Hippocampal formation (tissue), 2 donors: ENCODE results near the gene MAN2A2.
"Not testable (repeated sequence)": the region's sequence is repeated elsewhere in the genome, so short reads cannot be mapped to it uniquely, and the experiment has no call there.

Experiments used
- DNase-seq, 2 donors: peaks; one replicate each; lab custom pipeline; 2025; lab: John Stamatoyannopoulos, UW

The MAN2A2 gene

DNA sequence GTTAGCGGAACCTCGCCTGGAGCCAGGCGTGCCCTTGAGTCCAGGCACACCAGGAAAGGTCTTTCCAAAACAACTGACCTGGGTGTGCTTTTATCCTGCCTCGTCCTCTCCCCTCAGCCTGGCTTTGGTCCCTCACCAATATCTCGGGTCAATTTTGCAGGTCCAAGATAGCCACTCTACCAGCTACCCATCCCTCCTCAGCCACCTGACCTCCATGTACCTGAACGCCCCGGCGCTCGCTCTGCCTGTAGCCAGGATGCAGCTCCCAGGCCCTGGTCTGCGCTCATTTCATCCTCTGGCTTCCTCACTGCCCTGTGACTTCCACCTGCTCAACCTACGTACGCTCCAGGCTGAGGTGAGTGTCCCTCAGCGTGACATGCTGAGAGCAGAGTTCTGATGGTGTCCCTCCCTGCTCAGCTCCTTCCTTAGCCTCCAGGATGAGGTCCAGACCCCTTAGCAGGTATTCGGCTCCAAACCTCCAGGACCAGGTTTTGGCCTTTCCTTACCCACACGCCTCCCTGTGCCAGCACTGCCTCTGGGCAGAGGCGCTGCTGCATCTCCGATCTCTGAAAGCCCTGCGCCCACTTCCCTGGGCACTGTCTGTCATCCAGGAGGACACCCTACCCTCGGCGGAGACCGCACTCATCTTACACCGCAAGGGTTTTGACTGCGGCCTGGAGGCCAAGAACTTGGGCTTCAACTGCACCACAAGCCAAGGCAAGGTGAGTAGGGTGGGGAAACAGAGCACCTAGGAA is 15.1 kb downstream of the MAN2A2 start:
- no peak for DNase-seq

DNA sequence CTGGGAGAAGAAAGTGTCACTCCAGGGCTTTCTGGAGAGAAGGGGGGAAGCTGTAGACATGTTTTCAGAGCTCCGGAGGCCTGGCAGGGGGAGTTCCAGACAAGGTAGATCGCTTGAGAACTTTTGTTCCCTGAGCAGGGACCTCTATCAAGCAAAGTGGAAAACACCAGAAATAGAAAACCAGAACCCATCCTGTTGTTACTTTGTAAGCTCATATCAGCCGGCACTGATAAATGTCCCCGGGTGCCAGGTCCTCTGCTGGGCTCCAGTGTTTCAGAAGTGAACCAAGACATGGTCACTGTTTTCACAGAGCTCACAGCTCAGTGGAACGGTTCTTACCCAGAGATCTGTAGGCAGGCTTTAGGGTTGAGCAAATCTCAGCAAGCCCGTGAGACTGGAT is 15.7 kb downstream of the MAN2A2 start:
- DNase-seq: no peak

DNA sequence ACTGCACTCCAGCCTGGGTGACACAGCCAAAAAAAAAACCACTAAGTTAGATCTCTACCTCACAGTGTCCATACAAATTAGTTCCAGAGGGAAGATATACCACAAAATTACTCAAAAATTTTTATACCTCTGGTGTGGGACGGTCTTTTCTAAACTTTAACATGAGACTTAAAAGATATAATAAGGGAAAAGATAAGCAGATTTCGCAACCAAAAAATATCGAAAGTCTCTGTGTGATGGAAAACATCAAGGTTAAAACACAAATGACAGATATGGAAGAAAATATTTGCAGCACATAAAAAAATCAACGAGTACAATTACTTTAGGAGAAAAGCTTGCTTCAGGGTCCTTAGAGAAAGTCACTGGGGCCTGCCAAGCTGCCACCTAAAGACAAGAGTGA is 18.8 kb downstream of the MAN2A2 start:
- no peak for DNase-seq

DNA sequence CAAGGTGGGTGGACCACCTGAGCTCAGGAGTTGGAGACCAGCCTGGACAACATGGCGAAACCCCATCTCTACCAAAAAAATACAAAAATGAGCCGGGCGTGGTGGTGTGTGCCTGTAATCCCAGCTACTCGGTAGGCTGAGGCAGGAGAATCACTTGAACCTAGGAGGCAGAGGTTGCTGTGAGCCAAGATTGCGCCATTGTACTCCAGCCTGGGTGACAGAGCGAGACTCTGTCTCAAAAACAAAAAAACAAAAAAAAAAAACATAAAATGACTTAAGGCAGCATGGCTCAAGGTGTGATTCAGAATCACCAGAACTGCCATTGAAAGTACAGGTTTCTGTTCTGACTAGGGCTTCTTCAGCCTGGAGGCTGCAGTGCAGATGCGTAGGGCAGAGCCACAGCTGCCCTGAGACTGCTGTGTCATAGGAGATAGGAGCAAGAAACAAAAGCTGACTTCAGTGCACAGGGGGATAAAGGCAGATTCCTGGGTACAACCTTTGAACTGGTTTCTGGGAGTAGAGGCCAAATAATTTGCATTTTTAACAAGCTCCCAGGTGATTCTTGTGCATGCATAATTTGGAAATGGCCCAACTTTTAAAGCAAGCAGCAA is 19.7 kb downstream of the MAN2A2 start:
- not testable (repeated sequence) for DNase-seq

DNA sequence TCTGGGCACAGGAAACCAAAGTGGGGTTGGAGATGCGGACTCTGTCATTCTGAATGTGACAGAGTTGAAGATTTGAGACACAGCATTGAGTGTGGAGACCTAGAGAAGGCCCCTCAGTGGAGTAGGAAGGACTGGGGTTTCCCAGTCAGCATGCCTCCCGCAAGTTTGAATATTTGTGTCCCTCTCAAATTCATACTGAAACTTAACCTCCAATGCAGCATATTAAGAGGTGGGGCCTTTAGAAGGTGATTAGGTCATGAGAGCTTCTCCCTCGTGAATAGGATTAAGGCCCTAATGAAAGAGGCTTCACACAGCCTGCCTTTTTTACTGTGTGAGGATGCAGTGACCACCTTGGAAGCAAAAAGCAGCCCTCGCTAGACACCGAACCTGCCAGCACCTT is 21.3 kb downstream of the MAN2A2 start:
- no peak for DNase-seq

DNA sequence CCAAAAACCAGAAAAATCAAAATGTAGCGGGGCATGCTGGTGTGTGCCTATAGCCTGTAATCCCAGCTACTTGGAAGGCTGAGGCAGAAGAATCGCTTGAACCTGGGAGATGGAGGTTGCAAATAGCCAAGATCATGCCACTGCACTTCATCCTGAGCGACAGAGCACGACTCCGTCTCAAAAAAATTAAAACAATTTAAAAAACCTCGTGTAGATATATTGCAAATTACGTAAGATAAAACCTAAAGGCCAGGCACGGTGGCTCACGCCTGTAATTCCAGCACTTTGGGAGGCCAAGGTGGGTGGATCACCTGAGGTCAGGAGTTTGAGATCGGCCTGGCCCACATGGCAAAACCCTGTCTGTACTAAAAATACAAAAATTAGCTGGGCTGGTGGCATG is 23.7 kb downstream of the MAN2A2 start:
- not testable (repeated sequence) for DNase-seq

DNA sequence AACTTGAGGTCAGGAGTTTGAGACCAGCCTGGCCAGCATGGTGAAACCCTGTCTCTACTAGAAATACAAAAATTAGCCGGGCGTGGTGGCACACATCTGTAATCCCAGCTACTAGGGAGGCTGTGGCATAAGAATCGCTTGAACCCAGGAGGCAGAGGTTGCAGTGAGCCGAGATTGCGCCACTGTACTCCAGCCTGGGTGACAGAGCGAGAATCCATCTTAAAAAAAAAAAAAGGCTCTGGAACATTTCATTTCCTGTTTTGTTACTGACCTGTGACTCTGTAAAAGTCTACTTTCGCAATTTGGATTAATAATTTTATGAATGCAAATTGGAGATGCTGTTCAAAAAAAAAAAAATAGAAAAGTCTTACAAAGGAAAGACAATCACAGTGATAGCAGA is 25.0 kb downstream of the MAN2A2 start:
- not testable (repeated sequence) for DNase-seq

DNA sequence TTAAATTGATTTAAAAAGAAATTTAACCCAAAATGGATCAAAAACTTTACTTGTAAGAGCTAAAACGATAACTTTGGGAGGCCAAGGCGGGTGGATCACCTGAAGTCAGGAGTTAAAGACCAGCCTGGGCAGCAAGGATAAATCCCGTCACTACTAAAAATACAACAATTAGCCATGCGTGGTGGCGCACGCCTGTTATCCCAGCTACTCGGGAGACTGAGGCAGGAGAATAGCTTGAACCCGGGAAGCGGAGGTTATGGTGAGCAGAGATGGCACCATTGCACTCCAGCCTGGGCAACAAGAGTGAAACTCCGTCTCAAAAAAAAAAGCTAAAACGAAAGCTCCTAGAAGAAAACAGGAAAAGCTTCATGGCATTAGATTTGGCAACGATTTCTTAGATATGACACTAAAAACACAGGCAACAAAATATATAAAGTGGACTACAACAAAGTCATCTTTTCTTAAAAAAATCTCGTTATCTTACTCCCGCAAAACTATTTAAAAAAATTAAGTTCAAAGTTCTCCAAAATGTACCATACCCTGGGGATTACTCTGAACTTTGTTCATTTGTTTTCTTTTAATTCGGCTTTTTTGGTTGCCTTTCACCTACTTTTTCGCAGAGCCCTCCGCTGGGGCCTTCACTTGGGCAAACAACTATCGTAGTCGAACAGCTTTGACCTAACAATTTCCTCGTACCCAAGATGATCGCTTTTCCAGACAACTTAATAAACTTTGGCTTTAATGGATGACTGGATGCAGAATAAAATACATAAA is 26.3 kb downstream of the MAN2A2 start:
- DNase-seq: no peak

DNA sequence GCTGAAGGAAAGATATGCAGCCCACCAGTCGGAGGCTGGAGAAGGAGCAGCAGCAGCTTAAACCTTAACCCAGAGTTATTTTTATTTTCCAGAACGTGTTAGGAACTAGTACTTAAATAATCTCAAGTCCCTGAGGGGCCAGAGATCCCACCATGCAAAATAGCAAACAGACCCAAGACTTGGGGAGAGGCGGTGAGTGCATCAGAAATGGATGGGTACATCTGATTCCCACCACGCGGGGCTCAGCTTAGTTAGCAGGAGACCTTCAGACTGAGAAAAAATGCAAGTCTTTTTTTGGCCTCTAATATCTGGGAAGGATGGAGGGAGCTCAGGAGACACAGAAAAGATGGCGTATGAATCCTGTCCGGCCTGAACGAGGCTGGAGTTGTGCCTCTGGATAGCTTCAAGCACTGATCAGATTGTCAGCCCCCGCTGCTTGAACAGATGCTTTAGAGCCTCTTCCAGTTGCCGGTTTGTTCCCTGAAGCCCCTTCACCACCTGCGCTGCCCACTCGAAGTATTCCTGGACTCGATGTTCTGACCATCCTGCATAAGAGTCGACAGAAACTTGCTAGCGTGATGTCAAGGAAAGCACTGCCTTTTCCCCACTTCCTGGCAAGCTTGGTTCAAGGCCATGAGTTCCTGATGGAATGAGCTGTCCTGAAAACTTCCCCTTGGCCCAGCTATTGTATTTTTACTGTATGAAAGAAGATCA is 27.9 kb downstream of the MAN2A2 start:
- DNase-seq: no peak

DNA sequence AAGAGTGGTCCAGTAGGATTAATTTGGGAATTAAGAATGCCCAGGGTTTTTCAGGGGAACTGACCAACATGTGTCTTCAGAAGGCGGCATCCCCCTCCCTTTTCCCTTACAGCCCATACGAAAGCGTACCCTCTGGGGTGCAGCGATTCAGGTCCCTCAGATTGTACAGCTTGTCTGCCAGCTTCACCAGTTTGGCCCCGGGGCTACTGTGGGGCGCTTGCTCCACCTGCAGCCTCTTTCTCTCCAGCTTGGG is 28.4 kb downstream of the MAN2A2 start:
- no peak for DNase-seq

DNA sequence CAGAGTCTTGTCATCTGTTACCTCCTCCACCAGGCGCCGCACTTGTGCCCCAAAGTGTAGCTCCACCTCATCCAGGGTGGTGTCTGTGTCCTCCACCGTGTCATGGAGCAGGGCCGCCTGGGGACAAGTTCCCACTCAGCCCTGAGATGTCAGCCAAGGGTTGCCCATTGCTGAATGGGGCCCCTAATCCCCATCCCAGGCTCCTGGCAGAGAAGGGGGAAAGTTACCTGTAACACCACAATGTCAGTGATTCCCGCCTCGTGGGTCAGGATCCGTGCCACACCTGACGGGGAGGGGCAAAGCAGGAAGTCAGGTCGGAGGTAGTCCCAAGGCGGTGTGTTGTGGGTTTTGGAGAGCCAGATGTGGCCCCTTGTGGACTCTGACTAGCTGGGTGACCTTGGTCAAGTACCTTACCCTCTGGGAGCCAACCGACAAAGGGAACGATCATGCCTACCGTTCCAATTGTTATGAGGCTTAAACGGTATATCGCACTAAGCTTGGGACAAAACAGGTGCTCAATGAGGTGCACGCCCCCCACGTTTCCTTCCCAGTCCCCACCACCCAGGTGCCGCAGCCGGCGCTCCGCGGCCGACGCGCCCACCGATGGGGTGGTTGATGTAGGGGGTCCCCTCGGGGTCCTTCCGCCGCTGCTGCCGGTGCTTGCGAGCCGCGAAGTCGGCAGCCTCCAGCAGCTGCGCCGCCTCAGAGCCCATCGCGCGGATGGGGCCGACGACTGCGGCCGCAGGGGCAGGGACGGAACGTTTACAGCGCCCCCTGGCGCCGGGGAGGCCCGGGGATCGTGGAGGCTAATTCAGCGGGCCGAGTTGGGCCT is 28.9 kb downstream of the MAN2A2 start, which contains the start of gene HDDC3:
TSS of gene HDDC3 (minus strand) at position 722 of the 832 bp plus-strand sequence. CDS start at position 713, 9 bp downstream.
- DNase-seq: peak; percentile 68 to 75

DNA sequence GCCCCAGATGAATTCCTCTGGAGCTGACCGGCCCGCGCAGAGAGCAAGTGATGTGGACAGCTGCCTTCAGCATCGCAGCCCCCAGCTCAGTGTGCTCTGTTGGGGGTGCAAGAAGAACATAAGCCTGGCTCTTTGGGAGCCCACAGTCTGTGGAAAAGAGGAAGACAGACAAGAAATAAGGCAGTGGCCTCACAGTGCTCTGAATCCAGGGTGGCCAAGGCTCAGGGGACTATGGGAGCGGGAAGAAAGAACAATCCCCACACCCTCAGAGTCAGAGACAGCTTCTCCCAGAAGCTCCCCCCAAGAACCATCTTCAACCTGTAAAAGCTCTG is 29.5 kb downstream of the MAN2A2 start:
- DNase-seq: no peak

DNA sequence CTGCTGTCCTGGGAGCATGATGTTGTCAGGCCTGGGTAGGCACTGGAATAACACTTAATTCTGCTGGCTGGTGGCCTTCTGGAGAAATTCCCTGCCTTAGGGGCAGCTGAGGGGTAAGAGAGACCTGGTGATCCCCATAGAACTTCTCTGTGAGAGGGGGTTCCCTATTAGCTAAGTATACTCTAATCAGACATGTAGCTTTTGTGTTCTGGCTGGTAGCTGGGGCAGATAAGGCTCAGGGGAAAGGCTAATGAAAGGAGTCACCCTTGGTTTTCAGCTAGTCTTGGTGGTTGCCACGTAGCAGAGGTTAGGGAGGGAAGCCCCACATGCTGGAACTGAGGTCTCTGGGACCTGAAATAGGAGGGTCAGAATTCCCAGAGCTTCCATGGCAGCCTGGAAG is 30.2 kb downstream of the MAN2A2 start:
- DNase-seq: no peak

DNA sequence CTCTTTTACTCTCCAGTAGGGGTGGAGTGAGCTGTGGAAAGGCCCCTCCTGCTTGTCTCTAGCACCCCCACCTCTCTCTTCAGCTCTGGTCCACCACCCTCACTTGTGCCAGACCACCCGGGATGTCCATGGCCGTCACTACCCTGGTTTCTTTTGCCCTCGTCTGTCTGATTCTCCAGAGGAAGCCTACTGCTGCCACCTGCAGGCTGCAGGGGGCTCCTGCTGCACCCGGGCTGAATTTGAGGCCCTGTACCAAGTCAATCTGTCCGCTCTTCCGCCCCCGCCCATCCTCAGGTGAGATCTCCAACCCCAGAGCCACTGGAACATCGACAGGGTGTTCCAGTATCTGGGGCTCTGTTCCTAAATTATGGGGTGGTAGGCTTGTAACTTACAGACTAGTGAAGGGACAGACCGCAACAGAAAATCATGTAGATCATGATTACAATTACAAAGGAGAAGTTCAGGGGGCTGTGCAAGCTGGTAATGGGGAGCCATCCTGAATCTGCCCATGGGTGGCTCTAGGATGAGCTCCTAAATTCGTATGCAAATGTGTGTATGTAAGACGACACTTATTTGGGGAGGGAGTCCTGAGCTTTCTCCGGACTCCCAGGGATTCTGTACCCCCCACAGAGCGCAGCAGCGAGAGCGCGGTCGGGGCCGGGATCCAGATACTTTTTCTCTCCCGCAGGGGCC is 31.3 kb downstream of the MAN2A2 start:
- peak; percentile 81 to 88 for DNase-seq

DNA sequence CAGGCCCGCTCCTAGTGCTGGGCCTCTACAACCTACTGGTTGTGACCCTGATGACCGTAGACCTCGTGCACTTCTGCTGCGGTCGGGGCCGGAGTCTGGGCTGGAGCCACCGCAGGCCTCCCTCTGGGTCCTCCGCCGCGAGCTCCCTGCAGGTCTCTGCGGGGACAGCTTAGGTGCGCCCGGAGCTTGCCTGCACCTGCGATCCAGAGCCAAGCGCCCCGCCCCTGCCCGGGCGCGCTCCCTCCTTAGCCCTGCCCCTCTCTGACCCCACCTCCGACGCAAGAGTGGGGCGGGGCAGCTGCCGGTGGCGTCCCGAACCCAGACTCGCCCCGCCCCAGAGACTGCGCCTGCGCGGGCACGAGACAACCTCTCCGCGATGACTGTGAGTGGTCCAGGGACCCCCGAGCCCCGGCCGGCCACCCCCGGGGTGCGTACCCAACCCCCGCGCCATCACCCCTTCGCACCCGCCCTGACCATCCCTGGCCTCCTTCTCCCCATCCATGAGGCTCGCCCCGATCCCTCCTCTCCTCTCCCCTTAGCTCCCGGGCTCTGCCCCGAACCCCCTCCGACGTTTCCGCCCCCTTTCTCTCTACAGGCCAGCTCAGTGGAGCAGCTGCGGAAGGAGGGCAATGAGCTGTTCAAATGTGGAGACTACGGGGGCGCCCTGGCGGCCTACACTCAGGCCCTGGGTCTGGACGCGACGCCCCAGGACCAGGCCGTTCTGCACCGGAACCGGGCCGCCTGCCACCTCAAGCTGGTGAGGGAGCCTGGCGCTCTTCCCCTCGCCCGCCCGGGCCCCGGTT is 32.0 kb downstream of the MAN2A2 start, which contains the start of gene UNC45A:
TSS of gene UNC45A (plus strand) at position 337 of the 803 bp plus-strand sequence. CDS start at position 377, 40 bp downstream.
- peak; percentile 83 to 84 for DNase-seq

DNA sequence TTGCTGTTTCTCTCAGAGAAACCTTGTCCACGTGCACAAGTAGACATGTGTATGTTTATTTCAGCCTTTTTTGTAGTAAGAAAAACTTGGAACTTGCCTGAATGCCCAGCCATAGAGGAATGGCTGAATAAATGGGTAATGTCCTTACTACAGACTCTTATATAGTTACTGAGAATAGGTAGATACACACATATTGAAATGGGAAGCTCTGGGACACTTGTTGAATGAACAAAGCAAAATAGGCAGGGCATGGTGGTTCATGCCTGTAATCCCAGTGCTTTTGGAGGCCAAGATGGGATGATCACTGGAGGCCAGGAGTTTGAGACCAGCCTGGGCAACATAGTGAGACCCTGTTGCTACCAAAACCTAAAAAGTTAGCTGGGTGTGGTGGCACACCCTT is 33.7 kb downstream of the MAN2A2 start:
- no peak for DNase-seq

DNA sequence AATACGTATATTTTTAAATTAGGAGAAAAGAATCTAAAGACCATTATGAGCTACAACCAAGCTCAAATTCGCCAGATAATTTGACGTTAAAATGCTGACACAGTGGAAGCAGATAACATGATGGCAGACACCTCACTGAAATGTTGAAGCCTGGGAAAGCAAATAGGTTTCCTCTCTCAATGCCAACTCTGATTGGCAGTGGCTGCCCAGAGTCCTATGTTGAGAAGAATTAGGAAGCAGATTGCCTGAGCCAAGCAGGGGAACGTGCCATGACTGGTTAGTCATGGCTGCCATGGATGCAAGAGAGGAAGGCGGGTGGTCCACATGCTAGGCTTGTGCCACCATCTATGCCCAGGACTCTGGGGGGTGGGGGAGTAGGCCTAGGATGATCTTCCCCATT is 35.2 kb downstream of the MAN2A2 start:
- DNase-seq: no peak

DNA sequence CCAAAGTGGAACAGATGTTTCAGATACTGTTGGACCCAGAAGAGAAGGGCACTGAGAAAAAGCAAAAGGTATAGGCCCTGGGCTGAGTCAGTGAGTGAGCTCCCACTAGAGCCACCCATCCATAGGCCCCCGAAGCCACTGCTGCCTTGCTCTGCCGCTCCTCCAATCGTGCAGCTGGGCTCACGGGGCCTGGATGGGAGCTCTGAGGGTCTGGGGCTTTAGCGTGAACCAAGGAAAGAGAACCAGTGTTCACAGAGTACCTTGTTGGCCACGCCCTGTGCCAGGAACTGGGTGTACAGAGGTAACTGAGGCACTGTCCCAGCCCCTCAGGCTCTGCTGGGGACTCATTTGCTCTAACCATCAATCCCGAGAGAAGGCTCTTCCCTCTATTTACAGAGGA is 36.7 kb downstream of the MAN2A2 start:
- DNase-seq: no peak

DNA sequence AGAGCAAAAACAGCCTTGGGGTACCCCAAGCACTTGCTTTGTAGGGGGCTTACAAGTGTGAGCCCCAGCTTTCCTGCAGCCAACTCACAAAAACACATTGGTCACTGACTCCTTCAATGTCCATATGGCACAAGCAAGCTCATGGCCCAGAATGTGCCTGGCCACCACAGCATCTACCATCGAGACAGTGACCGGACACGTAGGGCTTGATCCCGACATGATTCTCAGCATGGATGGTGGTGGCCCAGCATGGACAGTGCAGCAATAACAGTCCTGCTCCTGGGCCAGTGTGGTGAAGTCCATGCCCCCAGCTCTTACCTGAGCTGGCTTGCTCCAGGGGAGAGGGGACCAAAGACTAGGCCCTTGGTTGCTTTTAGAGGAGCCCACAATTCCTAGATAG is 37.9 kb downstream of the MAN2A2 start:
- no peak for DNase-seq
